GM18507 (cell line): ENCODE data around the gene HERC3.

ENCODE experiments used
- DNase-seq: peaks from one replicate; pipeline ENCODE4 v3.0.0; 2011; ENCODE audit warnings: low read depth; ENCODE audit not compliant: insufficient read length; ENCODE audit errors: extremely low spot score
- FAIRE-seq: peaks from 2 replicates; lab custom pipeline; 2011; peaks lifted over from hg19 to GRCh38; lab: Jason Lieb, UNC

The HERC3 gene

GRCh38 chr4:88591787-88592599 lies at the start of gene HERC3:
HERC3 (plus strand) TSS chr4:88592480; CDS start chr4:88605824, 13,344 bp downstream.
- FAIRE-seq, result peak; percentile 88

GRCh38 chr4:88549815-88550214 lies 42.5 kb upstream of the HERC3 start:
- DNase-seq, result no peak
- FAIRE-seq, result no peak

More at GRCh38 chr4:88591787-88592599, at the start of gene HERC3:
- DNase-seq, result peak; percentile 86

- FAIRE-seq, result no peak
- DNase-seq, result no peak
Measured at GRCh38 chr4:88567591-88567990, 24.7 kb upstream of the HERC3 start.

GRCh38 chr4:88570001-88570400 lies 22.3 kb upstream of the HERC3 start:
- DNase-seq (no peak), FAIRE-seq (no peak)

- DNase-seq, result no peak
- no peak for FAIRE-seq
Measured at GRCh38 chr4:88573276-88573980, 18.9 kb upstream of the HERC3 start.

- FAIRE-seq (no peak), DNase-seq (no peak)
Measured at GRCh38 chr4:88573995-88574394, 18.3 kb upstream of the HERC3 start.

- no peak for DNase-seq
- no peak for FAIRE-seq
Measured at GRCh38 chr4:88575186-88575585, 17.1 kb upstream of the HERC3 start.

- DNase-seq (no peak), FAIRE-seq (no peak)
Measured at GRCh38 chr4:88582493-88582892, 9.8 kb upstream of the HERC3 start.

GRCh38 chr4:88583631-88584470 lies 8.4 kb upstream of the HERC3 start:
- DNase-seq (no peak), FAIRE-seq (no peak)

- no peak for DNase-seq
- no peak for FAIRE-seq
Measured at GRCh38 chr4:88584471-88584900, 7.8 kb upstream of the HERC3 start.

- DNase-seq (no peak), FAIRE-seq (no peak)
Measured at GRCh38 chr4:88585917-88586316, 6.4 kb upstream of the HERC3 start.

- FAIRE-seq (no peak), DNase-seq (no peak)
Measured at GRCh38 chr4:88587306-88587705, 5.0 kb upstream of the HERC3 start.

- DNase-seq (peak; percentile 71), FAIRE-seq (no peak)
Measured at GRCh38 chr4:88592600-88593448, 544 bp downstream of the HERC3 start.

- FAIRE-seq, result no peak
- no peak for DNase-seq
Measured at GRCh38 chr4:88597970-88598660, 5.8 kb downstream of the HERC3 start.

- DNase-seq (no peak), FAIRE-seq (no peak)
Measured at GRCh38 chr4:88599298-88599697, 7.0 kb downstream of the HERC3 start.

GRCh38 chr4:88599714-88600113 lies 7.4 kb downstream of the HERC3 start:
- FAIRE-seq (no peak), DNase-seq (no peak)

GRCh38 chr4:88600176-88600838 lies 8.0 kb downstream of the HERC3 start:
- DNase-seq (no peak), FAIRE-seq (no peak)
